Embryonic facial prominence (tissue), 1 donor: ENCODE data around the gene SDK2.

Experiments
- DNase-seq: peaks from one replicate; pipeline ENCODE4 v3.0.0-alpha.2; 2016; ENCODE audit errors: extremely low spot score

Gene SDK2

DNA sequence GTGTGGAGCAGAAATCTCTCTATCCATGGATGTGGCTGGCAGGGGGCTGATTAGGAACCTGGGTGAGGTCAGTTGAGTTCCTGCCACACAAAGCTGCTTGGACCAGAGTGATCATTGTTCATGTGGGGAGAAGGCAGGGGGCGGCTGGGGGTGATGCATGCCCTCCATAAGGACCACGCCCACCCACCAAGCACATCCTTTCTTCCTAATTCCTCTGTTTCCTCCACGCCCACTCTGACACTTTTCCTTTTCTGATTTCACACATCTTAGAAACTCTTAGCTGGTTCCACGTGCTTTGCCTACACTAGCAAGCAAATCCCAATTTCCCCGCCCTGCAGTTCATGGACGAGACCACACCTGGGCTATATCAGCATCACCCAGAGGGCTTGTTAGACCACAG lies 108.5 kb downstream of the SDK2 start:
- no peak for DNase-seq

DNA sequence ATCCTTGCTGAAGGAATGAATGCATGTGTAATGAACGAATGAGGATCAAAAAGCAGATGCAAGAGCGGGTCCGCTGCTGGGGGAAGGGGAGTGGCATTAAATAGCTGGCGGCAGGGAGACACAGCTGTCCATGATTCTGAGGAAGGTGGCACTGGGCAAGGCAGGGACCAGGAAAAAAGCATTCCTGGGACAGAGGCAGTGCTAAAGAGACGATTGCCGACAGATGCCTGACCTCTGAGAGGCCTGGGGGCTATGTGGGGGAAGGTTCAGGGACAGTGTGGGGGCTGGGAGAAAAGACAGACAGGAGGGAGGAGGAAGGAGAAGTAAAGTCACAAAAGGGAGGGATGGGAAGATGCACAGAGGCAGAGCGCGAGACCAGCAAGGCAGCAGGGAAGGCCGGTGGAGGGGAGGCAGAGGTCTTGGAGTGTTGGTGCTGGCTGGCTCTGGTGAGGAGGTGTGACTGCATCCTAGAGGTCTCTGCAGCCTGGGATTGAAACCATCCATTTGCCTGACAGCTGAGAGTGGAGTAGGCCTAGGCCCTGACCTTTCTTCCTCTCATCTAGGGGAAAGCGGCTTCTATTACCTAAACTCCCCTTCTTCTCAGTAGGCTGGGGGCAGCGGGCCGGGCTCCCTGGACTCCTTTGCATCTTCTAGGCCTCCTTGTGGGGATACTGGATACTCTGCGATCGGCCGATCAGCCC lies 109.9 kb downstream of the SDK2 start:
- DNase-seq: no peak

DNA sequence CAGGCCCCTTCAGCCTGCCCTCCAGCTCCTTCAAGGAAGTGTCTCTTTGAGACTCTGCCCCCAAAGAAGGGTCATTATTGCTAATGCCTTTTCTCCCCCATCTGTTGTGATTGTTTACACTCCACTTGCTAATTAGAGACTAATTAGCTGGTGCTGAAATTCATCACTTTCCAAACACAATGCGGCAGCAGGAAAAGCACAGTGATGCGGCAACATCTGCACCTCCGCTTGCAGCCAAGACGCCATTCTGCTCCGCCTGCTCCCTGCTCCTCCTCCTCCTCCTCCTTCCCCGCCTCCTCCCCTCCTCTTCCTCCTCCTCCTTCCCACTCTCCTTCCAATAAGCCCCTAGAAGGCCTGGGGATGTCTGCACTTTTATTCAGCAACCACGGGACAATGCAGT lies 110.5 kb downstream of the SDK2 start:
- no peak for DNase-seq

DNA sequence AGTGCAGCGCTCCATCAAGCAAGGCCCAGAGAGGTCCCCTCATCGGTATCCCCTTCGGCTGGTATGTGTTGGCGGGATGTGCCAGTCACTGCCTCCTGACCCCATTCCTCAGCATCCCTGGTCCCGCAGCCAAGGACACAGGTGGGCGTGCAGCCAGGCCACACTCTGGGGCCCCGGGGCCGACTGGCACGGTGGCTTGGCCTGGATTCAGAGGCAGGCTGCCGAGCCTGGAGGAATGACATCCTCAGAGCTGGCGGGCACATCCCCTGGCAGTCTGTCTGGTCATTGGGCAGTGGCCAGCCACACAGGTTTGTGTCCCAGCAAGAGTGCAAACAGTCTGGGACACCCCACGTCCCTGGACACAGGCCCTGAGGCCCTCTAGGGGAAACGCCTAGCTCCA lies 111.1 kb downstream of the SDK2 start:
- DNase-seq: no peak

DNA sequence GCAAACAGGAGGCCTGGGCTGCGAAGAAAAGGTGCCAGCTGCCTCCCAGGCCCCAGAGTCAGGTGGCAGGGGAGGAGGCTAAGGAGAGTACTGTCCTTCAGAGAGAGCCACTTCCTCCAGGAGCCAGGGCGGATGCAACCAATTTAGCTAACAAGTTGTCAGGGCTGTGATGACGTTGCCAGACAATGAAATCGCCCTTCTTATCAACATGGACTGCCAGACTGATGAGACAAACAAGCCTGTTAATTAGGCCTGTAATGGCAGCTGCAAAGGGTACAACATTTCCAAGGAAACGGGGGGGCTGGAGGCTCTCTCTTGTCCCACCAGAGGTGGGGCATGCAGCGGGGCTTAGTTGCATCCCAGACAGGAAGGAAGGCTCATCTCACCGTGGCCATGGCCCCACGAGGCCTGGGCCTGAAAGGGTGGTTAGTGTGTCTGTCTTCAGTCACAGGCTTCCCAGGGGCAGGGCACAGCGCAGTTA lies 111.8 kb downstream of the SDK2 start:
- DNase-seq: no peak

DNA sequence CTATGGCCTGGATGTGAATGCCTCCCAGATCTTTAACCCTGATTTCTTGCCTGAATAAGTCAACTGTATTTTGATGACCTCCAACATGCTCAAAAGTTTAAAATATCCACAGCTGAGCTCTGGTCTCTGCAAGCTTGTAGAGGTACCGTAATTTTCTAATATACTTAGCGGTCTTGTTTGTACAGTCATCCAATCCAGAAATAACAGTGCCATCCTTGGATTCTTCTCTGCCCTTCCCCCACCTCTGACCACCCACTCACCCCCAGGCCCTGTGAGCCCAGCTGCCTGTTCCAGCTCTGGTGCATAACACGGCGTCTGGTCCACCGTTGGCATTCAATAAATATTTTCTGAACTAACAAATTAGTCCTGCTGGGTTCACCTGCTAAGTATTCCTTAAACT lies 113.1 kb downstream of the SDK2 start:
- no peak for DNase-seq

DNA sequence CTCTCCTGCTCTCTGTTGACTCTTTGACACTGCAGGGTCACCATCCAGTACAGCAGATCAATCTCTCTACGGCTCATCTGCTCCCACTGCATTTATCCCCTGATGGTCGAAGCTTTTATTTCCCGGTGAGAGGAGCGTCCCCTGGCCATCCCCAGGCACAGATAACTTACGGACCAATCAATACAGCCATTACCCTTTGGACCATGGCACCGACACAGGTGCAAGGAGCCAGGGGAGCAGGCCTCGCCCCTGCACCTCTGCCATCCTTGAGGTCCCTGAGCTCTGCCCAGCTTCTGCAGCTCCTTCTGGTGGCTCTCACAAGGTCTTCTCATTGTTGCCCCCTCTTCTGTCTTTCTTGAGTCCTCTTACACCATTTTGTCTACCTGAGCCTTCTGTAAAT lies 115.6 kb downstream of the SDK2 start:
- no peak for DNase-seq

DNA sequence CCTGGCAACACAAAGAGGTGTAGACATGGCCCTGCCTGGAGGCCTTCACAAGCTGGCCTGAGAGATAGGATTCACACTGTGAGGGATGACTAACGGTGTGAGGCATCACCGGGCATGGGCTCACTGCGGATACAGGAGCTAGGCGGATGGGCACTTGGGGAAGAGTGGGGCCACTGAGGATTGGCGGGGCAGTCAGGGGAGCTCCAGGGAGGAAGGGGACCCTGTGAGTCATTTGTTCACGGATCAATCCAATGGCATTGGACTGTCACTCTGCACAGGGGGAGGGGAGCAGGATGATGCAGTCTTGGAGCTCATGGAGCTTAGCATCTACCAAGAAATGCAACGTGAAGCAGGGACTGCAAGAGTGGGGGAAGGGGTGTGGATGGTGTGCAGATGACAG lies 117.3 kb downstream of the SDK2 start:
- DNase-seq: no peak

DNA sequence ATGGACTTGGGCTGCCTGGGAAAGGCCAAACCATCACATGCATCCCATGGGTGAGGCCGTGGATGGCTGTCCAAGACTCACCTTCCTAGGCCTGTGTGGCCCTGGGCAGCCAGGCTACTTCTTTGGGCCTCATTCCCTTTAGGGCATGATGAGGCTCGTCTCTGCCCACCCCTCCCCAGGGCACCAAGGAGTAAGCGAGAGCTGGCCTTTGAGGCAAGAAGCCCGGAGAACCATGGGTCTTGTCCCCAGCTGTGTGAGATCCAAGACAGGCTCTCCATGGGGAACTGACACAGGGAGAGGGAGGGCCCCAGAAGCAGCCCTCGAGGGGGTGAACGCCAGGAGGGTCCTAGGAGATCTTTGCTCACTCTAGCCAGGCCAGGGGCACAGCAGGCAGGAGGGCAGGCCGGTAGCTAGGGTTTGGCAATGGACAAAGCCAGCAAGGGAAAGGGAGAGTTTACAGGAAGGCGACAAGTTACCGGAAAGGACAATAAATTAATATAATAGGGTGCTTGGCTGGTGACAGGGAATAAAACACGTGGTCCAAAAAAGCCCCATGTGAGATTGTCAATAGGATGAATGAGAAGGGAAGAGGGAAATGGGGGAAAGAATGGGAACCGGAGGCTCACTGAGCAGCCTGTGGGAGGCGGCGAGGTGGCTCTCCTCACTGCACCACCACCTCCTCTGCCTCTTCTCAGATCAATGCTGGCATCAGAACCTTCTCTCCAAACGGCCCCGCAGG lies 119.1 kb downstream of the SDK2 start:
- no peak for DNase-seq

DNA sequence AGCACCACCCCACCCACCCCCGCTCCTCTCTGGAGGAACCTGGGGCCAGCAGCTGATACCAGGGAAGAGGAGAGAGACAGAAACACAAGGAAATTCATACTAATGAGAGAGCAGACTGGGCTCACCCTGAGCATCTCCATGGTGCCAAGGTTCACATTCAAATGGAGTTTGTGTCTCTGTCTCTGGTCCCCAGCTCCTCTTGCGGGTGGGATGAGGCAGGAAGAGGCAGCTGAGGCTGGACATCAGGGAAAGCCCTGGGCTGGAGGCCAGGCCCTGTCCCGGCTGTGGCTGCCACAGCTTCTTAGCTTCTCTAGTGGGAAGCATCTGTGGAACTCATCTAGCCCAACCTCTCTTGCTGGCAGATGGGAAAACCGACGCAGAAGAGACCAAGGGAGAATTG lies 121.5 kb downstream of the SDK2 start:
- DNase-seq: no peak

DNA sequence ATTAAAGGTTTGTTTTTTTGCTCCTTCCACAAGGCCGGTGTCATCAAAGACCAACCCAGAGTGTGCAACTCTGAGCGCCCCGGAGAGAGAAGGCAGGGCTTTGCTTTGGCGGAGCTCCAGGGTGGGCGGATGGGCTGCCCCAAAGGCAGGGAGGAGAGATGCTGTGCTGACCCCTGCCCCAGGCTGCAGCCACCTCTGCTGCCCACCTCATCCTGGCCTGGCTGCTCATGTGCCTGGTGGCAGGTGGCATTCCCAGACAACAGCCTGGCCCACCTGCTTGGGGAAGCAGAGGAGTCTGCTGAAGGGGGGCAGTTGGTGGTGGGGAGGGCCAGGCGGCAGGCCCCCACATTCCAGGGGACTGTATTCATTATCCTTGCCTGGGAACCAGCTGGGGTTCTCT lies 122.1 kb downstream of the SDK2 start:
- no peak for DNase-seq

DNA sequence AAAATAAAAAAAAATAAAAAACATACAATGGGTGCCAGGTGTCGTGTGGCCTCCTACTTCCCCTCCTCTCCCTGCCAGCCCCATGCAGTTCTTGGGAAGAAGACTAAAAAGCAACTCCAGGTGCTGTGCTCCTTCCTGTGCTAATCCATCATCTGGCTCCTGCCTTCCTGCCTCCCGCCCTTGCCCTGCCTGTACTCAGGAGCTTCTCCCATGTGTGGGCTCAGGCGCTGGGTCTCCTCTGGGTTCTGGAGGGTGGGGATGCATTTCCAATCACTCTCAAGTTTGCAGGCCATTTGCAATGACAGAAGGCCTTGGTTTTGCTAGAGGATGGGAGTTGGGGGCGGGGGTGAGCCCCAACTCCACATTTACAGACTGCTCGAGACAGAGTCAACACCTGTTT lies 122.9 kb downstream of the SDK2 start:
- no peak for DNase-seq

DNA sequence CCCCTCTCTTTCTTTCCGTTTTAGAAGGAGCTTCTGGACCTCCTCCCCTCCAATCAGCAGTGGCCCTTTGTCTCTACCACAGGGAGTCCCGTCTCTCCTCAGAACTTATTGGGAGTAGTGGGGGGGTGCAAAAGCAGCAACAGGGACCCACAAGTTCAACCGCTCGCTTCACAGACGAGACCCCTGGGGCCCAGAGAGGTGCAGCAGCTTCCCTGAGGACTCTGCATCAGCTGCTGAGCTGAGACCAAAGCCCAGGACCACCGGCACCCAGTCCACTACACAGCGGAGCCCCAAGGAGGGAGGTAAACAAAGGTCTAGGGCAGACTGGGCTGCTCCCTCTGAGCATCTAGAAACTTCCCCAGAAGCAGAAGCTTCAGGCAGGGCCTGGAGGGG lies 123.9 kb downstream of the SDK2 start:
- no peak for DNase-seq

DNA sequence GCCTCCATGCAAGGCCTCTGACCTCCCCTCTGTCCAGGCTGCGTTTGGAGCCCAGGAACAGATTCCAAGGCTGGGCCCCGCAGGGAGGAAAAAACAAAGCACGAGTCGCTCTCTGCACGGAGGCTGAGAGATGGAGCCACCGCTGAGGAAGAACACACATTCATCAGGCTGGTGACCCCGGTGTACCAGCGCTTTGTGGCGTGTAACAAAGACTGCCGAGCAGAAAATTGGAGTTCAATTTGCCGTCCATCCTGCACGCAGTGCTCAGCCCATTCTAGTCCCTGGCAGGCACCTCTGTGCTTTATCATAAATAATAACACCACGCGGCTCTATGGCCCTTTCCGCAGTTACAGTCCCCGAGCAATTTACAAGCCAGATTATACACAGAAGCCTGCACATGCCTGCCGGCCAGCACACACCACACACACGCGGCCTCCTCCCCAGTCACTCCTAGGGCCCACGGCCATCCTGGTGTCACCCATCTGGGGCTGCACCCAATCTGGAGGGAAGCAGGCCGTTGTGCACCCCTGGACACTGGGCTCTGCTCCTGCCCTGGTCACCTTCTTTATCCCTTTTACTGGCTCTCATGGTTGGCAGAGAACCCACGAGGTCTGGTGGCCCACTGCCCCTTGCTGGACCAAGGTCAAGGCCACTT lies 124.4 kb downstream of the SDK2 start:
- no peak for DNase-seq

DNA sequence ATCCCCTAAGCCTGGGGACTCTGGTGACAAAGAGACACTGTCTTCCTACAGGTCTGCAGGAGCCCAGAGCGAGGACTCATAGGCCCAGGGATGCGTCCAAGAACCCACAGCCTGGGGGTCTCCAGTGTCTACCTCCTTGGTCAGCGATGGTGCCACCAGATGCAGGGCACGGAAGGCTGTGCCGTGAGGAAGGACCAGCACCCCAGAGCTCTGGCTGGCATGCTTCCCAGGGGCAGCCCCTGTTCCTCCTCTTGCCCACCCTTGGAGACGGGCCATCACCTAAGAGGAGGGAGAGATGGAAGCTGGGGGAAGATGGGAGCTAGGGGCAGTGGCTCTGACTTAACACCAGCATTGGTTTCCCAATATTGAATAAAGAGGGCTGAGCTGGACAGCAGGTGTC lies 125.2 kb downstream of the SDK2 start:
- DNase-seq: no peak

DNA sequence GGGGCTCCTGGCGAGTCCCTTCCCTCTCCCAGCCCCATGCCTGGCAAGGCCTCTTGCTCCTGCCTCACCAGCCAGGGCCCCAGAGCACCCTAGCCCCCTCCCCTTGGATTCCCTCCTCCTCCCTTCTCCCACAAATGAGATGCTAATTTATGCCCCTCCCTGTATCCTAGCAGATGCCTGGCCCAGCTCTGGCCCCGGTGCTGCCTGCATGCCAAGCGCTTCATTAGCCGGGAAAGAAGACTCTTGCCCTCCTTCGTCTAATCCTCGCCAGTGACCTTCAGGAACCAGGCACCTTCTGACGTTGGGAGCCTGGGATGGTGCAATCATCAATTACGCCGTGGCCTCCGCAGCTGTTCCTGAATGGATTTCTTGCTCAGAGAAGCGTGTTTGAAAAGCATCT lies 127.8 kb downstream of the SDK2 start:
- DNase-seq: no peak

DNA sequence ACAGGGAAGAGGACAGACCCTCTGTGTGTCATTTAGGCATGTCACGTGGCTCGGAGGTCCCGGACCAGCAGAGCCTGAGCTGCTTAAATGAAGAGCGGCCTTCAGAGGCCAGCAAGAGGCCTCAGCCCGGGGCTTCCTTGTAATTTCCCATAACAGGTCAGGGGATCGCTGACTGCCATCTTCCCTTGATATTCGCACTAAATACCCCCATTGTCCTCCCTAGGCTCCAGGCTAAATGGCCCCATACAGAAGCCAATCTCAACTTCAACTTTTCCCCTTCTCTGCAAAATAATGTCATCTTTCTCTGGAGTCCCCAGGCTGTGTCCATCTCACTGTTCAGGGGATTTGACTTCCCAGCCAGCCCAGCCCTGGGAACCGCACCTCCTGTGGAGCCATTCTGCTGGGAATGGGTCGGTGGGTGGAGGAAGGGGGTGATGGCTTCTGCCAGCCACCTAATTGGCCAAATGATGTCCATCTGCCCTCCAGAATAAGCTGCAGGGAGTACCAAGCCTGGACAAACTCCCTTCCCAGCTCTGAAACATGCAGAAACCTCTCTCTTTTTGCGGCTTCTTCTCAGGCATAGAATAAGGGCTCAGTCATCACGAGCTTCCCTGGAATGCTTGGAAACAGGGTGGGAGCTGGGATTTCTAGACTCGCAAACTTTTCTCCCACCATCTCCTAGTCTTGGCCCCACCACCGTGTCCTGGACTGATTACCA lies 129.9 kb downstream of the SDK2 start:
- DNase-seq: no peak

DNA sequence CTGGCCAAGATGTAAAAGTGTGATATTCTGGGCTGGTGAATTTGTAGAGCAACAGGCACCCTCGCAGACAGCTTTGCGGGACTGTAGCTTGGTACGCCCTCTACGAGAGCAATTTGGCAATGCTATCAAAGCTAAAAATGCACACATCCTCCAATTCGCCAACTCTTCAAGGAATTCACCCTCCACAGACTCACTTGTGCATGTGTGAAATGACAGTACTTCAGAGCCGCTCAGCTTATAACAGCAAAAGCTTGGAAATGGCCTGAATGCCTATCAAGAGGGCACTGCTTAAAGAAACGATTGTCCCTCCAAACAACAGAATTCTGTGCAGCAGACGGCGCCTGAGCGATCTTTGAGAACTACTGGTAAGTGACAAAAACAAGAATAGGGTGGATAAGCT lies 130.8 kb downstream of the SDK2 start:
- no peak for DNase-seq

DNA sequence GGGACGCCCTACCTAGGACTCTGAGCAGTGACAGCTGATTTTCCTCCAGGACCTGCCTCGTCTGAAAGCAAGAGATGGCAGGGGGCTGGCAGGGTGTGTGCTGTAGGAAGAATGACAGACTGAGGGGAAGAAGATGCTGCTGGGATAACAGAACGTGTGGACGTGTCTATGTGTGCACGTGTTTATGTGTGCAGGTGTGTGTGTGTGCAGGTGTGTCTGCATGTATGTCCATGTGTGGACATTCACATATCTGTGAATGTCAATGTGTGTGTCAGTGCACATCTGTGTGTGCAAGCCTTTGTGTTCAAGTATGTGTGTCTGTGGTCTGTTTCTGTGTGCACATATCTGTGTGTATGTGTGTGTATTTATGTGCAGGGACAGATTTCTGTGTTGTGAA lies 132.5 kb downstream of the SDK2 start:
- no peak for DNase-seq

DNA sequence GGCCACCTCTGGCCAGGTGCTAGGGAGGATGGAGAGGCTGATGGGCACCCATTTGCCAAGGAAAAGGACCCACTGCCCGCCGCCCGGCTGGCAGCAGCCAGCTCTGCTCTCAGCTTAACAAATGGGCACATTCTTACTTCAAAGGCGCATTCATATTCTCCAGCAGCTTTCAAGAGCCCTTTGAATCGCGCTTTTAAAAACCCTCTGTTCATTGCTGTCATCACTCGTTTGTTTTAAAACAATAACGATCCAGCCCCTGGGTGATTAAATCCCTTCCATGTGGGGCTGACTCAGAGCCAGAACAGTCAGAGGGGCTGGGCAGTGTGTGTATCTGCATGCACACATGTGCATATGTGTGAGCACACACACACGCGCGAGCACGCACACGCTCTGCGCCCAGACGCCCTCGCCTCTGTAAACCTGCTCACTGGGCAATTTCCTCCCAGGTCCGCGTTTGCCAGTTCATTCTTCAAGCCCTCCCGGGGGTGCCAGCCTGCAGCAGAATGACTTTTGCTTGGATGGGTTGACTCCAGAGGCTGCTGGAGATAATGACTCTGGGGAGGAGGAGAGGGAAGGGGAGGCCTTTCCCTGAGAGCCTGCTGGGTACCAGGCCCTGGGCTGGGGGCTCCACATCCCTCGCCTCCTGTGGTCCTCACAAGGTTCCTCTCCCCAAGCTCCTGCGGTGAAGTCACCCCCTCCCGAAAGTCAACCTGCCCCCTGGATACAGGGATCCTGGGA lies 133.1 kb downstream of the SDK2 start:
- no peak for DNase-seq

DNA sequence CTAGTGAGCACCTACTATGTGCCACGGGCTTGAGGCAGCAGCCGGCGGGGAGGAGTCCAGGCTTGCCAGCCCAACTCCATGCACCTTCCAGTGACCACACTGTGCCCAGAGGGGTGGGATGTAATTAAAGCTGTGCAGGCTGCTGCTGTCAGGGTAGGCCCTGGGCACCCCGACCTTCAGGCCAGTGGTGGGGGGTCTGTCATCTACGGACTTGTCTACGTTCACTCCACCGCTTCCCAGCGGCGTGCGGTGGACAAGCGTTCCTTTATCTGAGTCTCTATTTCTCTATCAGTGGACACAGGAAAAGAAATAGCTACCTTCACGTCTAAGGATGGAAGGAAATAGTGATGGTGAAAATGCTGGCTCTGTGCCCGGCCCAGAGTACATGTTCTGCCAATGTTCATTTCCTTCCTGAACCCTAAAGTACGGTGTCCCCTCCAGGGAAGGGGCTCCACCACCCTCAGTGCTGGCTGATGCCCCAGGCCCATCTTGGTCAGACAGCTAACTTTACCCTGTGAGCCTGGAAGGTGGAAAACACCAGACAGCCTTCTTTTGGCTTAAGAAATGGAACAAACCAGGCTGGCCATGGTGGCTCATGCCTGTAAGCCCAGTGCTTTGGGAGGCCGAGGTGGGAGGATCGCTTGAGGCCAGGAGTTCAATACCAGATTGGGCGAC lies 135.2 kb downstream of the SDK2 start:
- no peak for DNase-seq
